Loucy (cell line): ENCODE measurements around the gene LMF1.

Experiments
- CTCF ChIP-seq: fragments of 200-600 bp; sonication (generic); conservative IDR thresholded peaks from 2 replicates; pipeline ENCODE4 v1.5.1; 2014; ENCODE audit warnings: mild to moderate bottlenecking, antibody characterized with exemption, low read length
- EZH2phosphoT487 ChIP-seq: fragments of 200-600 bp; IDR thresholded peaks from 2 replicates; pipeline ENCODE4 v1.6.1; 2018; ENCODE audit warnings: antibody characterized with exemption, mild to moderate bottlenecking, moderate library complexity, borderline replicate concordance

DNA sequence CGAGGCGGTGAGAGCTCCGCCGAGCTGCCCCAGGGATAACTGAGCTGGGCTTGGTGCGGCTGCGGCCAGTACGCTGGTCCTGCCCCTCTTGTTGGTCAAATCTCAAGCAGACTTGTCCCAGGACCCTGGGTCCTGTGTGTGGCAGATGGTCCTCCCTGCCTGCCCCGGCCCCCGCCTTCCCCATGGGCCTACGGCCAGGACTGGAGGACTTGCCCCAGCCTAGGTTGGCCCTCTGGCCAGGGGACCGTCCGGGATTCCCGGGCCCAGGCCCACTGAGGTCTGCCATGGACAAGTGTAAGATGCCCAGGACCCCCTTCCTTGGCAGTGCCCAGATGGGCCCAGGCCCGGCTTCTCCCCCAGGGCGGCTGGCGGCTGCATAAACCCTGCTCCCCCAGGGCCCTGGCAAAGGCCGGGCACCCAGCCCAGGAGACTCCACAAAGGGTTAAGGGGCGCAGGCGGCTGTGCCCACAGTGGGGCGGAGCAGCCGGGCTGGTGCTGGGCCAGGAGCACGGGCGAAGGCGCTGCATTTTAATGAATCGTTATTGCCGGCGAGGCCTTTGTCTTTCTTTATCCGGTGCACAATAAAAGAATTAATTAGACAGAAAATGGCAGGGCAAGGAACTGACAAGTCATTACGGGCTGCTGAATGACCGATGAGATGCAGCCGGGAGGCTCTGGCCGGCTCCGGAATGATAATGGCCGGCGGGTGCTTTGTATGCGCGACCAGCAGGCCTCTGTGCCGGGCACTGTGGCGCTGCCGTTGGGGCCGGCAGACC lies 19.9 kb upstream of the LMF1 start:
- TF ChIP-seq CTCF (no peak), EZH2phosphoT487 (no peak)
